HG02642 (cell line): ENCODE data around the gene SHE.

ENCODE experiments used
- ATAC-seq: cut with Tn5 transposase; IDR thresholded peaks from one replicate; pipeline ENCODE4 v1.9.1; 2021; ENCODE audit warnings: mild to moderate bottlenecking; ENCODE audit not compliant: unreplicated experiment, poor library complexity

Gene SHE

GRCh38 chr1:154481053-154481452, 21.2 kb downstream of the SHE start:
- no peak for ATAC-seq

- no peak for ATAC-seq
These were observed 22.3 kb downstream of the SHE start for GRCh38 chr1:154479764-154480421.

DNA sequence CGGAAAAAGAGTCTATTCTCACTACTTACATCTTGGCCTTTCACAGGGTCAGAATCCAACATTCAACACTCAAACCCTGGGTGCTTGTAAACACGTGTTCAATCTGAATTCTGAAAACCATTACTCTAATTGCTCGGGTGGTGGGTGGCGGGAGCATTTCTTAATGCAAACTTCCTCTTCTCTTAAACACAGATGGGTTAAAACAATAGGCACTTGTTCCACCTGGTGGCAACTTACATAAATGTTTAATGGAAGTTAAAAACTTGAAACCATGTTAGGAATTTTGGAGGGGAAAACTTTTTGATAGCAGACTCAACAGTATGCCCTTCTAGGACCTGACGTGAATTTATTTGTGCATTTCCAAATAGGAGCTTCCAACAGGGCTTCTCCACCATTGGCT, 23.6 kb downstream of the SHE start:
- ATAC-seq: no peak

DNA sequence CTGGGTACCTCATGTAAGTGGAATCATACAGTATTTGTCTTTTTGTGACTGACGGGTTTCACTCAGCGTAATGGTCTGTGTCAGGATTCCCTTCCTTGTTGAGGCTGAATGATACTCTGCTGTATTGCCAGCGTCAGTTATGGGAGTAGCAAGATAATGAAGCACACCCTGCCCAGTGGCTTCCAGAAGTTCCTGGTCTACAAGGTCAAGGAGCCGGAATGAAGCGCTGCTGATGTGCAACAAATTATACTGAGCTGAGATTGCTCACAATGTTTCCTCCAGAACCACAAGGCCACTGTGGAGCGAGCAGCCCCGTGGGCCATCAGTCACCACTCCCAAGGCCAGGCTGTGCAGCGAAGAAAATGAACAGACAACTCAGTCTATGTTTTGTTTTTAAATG, 24.2 kb downstream of the SHE start:
- ATAC-seq: no peak

GRCh38 chr1:154476791-154477190, 25.4 kb downstream of the SHE start:
- ATAC-seq: no peak

- no peak for ATAC-seq
These were observed 27.4 kb downstream of the SHE start for GRCh38 chr1:154474802-154475201.

GRCh38 chr1:154471304-154471703, 30.9 kb downstream of the SHE start:
- ATAC-seq: no peak

DNA sequence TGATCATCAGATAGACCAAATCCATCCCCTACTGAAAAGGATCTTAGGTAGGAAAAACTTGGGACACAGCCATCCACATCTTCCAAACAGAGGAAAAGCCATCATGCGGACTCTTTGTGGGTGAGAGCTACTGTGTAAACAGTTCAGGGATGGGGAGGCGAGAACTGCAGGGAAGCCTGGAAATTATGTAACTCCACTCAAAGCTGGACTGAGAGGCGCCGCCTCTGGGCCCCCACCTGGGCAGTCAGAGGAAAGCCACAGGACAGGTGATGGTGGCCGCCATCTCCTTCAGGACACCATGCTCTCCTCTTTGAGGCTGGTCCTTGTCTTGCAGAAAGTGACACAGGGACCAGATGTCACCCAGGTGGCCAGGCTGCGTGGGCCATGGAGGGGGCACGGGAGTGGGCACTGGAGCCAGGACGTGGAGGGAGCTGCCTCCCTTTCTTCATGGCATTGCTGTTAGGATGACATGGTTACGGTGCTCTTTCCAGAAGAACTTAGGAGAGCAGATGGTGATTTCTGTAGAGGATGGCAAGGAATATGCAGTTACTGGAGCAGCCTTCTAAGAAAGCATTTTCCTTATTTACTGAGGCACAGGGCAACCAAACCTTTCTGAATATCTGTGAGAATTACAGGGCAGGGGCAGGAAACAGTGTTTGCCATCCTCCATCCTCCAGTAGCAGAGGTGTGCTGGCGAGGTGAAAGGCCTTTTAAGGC, 32.2 kb downstream of the SHE start:
- no peak for ATAC-seq

DNA sequence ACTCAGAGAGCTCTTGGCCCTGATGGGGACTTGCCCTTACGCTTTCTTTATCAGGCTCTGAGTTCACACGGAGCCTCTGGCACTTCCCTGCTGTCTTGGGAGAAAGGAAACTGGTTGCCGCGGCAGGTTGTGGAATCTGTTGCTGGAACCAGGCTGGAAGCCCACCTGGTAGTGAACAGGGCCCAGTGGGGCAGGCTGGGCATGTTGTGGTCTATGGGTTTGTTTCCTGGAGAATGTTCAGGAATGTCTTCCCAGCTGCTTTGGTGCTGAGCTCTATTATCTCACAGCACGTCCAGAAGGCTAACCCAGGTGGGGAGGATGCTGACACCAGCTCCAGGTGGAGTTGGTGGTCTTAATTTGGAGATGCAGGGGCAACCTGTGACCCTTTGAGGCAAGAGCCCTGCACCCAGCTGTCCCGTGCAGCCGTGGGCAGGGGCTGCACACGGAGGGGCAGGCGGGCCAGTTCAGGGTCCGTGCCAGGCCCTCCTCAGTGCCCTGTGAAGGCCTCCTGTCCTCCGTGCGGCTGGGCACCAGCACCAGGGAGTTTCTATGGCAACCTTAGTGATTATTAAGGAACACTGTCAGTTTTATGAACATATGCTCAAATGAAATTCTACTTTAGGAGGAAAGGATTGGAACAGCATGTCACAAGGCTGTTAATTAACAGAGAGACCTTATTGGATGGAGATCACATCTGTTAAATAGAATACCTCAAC, 33.5 kb downstream of the SHE start:
- no peak for ATAC-seq

DNA sequence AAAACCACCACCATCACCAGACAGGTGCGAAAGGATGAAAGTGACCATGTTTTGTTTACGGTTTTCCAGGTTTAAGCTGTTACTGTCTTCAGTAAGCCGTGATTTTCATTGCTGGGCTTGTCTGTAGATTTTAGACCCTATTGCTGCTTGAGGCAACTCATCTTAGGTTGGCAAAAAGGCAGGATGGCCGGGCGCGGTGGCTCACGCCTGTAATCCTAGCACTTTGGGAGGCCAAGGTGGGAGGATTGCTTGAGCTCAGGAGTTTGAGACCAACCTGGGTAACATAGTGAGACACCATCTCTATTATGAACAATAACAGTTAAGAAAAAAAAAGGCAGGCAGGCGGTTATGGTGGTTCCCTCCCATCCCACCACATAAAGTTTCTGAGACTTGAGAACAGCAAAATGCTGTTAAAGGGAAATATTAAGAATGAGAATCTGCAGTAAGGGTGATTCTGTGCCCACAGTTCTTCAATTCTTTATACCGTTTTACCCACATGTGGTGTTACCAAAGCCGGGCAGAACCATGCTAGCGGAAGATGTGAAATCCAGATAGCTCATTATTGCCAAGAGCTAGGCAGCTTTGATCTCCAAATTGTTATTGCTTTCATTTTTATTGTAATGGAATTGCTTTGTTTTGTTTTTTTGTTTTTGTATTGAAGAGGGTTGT, 34.6 kb downstream of the SHE start:
- ATAC-seq: no peak

GRCh38 chr1:154466921-154467417, 35.2 kb downstream of the SHE start:
- ATAC-seq: no peak

DNA sequence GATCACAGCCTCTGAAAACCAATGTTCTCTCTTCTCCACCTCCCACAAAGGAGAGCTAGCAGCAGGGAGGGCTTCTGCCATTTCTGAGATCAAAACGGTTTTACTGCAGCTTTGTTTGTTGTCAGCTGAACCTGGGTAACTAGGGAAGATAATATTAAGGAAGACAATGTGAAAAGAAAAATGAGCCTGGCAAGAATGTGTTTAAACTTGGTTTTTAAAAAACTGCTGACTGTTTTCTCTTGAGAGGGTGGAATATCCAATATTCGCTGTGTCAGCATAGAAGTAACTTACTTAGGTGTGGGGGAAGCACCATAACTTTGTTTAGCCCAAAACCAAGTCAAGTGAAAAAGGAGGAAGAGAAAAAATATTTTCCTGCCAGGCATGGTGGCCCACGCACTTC, 36.0 kb downstream of the SHE start:
- no peak for ATAC-seq

DNA sequence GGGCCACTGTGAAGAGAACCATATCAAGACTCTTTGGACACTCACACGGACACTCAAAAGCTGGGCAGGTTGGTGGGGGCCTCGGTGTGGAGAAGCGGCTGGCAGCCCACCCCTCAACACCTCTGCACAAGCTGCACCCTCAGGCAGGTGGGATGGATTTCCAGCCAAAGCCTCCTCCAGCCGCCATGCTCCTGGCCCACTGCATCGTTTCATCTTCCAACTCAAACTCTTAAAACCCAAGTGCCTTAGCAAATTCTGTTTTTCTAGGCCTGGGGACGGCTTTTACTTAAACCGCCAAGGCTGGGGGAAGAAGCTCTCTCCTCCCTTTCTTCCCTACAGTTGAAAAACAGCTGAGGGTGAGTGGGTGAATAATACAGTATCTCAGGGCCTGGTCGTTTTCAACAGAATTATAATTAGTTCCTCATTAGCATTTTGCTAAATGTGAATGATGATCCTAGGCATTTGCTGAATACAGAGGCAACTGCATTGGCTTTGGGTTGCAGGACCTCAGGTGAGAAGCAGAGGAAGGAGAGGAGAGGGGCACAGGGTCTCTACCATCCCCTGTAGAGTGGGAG, 36.5 kb downstream of the SHE start:
- ATAC-seq: no peak

DNA sequence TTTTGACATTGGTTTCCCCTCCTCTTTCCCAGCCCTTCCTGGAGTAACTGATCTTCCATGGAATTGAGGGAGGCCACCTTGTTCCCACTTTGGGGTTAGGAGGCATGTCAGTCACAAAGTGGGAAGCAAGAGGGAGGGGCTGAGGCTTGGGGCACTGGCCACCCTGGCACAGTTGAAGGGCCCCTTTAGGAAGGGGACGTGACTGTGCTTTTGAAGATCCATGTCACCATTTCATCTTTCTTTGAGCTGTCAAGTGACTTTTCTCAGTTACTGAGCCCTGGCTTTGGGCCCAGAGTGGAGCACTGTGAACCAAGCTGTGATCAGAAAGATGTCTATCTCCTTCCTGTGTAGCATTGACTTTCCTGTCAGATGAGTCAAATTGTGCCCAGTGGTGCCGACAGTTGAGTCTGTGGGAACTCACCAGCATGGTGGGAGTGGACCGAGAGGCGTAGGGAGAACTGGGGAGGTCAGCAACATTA, 38.7 kb downstream of the SHE start:
- no peak for ATAC-seq

DNA sequence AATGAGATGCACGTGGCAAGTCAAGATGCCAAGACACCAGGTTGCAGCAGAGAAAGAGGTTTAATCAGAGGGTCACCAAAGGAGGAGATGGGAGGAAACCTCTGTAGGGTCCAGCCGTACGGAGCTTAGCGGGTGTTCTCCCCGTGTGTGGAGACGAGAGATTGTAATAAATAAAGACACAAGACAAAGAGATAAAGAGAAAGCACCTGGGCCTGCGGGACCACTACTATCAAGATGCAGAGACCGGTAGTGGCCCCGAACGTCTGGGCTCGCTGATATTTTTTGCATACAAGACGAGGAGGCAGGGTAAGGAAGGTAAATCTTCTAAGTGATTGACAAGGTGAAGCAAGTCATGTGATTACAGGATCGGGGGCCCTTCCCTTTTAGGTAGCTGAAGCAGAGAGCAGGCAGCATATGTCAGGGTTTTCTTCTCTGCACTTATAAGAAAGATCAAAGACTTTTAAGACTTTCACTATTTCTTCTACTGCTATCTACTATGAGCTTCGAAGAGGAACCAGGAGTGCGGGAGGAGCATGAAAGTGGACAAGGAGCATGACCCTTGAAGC, 41.4 kb downstream of the SHE start:
- no peak for ATAC-seq

DNA sequence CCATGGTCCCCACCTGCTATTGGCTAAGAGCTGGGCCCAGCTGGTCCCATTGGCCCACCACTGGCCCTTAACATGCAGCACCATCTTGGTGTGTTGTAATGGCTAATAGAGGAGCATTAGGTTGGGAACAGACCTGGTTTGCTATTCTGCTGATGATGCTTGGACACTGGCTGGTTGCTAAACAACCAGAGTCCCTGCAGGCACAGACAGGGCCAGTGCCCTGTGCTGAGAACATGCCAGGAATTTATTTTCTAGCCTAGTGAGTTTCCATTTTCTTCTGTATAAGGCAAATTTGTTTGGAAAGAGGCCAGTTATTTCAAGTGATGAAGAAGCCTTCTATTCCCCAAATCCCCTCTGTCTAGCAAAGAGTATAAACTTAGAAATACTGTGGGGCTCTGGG, 43.1 kb downstream of the SHE start:
- ATAC-seq: no peak

- no peak for ATAC-seq
These were observed 45.6 kb downstream of the SHE start for GRCh38 chr1:154456631-154457030.

DNA sequence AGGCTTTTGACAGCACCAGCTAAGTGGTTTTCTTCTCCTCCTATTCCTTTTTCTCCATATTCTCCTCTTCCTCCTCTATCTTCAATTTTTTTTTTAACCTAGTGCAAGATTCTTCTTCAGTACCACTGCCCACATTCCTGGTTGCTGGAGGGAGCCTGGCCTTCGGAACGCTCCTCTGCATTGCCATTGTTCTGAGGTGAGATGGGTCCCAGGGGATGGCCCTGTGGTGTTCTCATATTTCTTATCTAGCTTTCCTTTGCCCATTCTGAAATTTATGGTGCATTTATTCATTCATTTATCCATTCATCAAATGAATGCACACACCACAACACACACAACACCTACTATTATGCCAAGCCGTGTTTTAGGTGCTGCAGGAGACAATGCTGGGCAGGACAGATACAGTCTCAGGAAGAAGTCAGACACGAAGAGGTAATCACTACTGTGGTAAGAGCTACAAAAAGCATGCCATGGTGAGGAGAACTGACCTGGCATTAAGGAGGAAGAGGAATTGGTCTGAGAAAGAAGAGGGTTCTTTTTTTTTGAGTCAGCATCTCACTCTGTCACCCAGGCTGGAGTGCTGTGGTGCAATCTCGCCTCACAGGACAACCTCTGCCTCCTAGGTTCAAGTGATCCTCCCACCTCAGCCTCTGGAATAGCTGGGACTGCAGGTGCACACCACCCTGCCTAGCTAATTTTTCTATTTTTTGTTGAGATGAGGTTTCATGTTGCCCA, 47.7 kb downstream of the SHE start:
- no peak for ATAC-seq

GRCh38 chr1:154453574-154454352, 48.4 kb downstream of the SHE start:
- ATAC-seq: no peak
